ENCODE measurements around the gene ZBTB7C.
A peak's percentile ranks its signal among the peaks of the same experiment; 100 is the strongest.

Gene ZBTB7C

DNA sequence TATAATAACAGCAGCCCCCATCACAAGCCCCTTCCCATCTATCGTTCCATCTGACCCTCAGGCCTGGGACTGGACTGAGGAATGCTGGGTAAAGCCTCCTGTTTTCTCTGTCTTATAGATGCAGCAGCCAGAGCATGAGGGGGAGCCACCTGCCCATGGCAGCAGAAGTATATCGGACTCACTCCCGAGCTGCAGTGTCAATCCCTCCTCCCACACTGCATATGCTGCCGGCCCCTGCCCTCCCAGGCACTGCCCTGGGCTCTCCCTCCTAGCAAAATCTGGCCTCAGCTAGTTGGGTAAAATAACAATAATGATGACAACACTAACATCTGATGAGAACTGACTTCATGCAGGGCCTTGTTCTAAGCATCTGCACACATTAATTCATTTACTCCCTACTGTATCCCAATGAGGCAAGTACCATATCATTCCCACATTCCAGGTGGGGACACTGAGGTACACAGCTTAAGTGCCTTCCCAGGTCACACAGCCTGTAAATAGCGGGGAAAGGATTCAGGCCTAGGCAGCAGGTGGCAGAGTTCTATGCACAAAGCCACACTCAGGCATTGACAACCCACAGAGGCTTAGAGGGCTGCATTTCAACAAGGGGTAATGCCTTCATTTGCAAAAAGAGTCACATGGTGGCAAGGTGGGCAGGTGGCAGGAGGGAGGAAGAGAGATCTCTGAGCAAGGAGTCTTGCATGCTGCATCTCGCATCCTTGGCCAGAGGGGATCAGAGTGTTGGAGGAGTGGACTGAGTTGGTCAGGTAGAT, 190.0 kb downstream of the ZBTB7C start:
- DNase-seq = no peak

DNA sequence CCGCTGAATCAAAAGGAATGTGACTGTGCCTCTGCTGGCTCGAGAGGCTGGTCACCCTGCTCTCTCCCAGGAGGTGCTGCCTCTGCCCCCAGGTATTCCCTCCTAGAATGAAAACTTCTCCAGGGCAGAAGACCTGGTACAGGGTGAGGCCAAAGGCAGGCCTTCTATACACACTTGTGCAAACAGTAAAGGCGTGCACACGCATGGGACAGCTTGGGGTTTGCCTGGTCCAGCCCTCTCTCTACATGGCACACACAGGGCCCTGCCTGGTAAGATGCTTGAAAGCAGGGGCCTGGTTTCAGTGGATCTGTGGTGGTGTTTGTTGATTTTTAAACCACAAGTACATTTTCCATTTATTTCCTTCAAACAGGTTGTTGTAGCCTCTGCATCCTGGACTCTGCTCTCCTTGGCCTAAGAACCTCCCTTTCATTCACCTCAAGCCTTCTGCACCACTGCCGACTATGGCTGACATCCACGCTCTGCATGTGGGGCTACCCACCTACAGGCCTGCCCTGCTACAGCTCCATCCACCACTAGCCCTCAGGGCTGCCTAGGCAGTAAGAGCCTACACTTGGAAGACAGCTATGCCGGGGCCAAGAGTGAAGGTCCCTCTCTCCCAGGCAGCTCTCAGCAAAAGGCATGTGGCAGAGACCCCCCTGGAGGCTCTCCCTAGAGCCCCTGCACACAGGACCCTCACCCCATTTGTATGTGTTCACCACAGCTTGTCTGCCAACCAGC, 190.7 kb downstream of the ZBTB7C start:
- DNase-seq = no peak

DNA sequence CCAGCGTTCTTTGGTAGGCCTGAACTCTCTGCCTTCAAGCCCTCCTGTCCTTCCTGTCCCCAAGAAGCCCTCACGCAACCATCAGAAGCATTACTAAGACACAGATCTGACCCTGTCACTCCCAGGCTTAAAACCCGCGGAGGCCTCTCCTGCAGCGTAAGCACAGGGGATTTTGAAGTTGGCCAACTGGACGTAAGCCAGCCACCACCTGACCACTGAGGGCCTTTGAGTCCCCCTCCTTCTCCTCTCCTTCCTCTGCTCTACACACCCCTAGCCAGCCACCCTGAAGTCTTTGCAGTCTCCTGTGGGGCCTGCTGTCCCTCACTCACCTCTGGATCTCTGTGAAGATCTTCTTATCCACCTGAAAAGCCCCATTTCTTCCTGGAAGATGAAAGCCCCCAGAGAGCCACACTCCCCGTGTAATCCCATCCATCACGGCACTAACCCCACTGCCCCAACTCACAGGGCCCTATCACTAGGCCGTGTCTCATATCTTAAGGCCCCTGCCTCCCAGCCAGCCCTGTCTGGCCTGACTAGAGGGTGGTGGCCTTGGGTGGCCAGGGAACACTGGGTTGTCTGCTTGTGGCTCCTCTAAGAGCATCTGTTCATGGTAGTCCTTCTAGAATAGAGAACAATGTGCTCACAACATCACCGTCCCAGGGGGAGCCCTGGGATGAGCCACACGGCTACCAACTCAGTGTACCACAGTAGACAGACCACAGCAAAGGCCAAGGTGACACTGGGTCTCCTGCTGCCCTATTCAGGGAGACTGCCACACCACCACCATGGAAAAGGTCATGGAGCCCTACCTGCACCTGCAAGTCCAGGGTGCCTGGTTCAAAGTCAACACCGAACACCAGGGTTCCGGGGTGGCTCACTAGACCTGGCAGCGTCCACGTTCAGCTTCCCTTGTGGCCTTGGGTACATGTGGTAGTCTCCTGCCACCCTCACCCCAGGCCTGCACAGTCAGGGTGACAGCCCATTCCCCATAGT, 191.6 kb downstream of the ZBTB7C start:
- no peak for DNase-seq

DNA sequence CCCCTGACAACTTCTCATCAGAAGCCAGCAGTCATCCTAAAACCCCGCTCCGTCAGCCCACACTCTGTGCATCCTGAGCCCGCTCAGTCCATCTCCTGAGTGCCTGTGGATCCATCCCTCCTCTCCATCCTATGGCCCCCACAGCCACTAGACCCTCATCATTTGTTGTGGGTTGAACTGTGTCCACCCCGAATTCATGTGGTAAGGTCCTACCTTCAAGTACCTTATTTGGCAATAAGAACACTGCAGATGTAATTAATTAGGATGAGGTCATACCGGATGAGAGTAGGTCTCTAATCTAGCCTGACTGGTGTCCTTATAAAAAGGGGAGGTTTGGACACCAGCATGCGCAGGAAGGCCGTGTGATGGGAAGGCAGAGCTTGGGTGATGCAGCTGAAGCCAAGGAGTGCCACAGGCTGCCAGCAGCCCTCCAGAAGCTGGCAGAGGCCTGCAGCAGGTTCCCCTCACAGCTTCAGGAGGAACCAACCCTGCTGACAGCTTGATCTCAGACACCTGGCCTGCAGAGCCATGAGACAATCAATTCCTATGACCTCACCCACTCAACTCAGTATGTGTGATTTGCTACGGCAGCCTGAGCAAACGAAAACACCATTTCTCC, 192.4 kb downstream of the ZBTB7C start:
- no peak for DNase-seq

DNA sequence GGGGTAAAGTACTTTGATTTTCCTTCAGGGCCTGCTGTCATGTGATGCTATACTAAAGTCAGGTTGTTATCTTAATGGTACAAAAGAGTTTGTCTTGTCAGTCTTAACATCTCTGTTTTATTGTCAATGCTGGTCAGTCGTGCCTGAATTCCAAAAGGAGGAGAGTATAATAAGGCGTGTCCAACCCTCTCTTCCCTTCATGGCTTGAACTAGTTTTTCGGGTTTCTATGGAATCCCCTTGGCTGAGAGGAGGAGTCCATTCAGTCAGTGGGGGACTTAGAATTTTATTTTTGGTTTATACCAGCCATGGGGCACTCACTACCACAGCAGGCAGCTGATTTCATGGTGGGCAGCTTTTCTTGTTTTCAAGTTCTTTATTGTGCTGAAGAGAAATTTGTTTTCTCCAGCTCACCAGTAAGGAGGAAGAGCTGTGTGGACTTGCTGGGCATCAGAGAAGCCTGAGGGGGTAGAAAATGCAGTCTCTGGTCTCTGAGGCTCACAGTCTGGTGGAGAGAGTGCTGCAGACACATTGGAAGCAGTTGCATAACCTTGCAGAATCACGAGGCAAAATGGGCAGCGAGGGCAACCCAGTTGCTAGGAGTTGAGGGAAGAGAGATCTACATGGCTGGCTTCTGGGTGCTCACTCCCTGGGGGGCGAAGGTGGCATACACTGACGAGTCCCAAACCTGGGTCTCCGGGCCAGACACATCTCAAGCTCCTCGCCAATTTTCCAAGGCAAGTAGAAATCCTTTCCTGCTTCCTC, 193.1 kb downstream of the ZBTB7C start:
- peak in 4 of 56 donors; percentile 19 to 33 (median 22) for DNase-seq

DNA sequence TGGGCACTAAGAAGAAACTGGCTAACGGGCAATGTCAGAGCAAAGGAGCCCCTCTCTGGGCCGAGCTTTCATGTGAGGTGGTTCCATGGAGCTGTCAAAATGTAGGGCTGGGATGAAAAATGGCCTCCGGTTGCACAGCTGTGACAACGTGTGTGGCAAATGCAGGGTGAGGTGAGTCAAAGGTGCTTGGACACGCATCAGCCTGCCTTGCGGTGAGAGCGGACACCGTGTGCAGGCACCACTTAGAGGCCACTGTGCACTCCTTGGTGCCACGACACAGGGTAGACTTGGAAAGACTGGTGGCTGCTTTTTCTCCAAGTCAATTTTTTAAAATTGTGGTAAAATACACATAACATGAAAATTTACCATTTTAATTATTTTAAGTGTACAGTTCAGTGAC, 195.4 kb downstream of the ZBTB7C start:
- no peak for DNase-seq

DNA sequence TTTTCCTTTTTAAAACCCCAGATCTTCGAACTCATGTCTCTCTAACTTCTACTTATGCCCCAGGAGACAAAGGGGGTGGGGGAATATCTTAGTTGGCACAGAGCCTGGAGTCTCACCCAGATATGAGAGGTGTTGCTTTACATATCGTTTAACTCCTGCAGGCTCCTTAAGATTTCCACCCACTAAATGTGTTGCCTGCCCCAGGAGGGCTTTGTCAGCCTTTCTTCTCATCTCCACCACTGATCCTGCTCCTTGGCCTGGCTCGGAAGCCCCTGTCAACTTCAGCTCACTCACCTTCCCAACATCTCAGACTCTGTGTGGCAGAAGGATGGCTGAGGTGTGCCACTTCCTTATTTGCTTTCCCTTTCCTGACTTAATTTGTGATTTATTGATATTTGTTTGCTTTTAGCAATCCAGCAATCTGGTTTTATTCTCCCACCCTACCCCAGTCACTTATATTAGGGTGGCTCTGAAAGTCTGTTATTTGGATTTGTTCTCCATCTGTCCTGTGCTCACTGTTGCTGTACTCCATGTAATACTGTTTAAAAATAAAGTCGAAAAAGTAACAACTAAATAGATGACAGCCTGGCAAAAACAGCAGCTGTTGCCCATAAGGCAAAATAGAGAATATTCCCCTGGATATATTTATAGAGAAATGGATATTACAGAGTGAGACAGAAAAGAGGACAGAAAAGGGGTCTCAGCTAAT, 200.6 kb downstream of the ZBTB7C start:
- no peak for DNase-seq

DNA sequence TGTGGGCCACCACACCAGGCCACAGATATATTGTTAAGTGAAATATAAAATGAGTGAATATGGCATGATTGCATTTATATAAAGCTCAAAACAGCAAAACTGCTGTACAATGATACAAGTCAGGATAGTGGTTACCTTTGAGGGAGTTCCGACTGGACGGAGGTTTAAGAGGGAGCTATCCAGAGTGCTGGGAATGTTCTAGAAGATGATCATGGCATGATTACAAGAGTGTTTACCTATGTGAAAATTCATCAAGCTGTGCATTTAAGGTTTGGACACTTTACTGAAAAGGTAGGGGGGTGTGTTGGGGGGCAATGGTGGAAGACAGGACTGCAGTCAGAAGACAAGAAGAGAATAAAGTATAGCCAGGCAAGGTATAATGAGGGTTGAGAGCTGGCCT, 201.4 kb downstream of the ZBTB7C start:
- DNase-seq = no peak

DNA sequence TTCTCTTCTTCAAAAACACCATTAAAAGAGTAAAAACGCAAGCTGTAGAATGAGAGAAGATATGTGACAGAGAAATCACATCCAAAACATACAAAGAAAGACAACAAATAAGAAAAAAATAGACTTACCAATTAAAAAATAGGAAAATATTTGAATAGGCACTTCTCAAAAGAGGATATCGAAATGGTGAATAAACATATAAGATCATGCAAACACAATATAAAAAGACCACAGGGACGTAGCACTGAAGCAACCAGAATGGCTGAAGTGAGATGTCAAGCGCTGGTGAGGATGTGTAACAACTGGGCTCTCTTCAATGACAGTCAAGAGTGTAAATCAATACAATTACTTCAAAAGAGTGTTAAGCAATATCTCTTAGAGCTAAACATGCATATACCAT, 202.3 kb downstream of the ZBTB7C start:
- no peak for DNase-seq

DNA sequence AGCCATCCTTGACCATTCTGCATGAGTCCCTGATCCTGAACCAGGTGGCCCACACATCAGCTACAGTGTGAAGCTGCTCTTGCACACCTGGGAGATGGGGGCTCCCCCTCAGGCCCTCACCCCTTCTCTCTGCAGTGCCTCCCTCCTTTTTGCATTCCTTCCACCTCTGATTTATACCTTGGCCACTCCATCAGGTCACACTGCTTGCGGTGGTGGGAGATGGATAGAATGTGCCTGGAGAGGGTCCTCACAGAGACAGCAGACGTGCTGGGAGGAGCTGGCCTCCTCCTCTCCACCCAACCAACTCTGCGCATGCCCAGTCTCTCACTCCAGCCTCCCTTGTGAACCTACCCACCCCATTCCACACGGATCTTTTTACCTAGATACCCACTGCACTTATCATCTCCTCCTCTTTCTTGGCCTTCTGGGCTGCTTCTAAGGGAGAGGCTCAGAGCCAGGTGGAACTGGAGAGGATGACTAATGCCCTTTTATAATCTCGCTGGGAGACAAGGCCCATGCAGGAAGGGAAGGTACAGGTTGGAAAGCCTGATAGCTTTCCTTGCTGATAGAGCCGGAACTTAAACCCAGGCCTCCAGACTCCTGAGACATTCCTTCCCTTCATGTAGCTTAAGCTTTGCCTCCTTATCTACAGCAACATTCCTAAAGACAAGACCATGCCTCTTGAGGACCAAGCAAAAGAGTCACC, 205.1 kb downstream of the ZBTB7C start:
- DNase-seq = no peak

DNA sequence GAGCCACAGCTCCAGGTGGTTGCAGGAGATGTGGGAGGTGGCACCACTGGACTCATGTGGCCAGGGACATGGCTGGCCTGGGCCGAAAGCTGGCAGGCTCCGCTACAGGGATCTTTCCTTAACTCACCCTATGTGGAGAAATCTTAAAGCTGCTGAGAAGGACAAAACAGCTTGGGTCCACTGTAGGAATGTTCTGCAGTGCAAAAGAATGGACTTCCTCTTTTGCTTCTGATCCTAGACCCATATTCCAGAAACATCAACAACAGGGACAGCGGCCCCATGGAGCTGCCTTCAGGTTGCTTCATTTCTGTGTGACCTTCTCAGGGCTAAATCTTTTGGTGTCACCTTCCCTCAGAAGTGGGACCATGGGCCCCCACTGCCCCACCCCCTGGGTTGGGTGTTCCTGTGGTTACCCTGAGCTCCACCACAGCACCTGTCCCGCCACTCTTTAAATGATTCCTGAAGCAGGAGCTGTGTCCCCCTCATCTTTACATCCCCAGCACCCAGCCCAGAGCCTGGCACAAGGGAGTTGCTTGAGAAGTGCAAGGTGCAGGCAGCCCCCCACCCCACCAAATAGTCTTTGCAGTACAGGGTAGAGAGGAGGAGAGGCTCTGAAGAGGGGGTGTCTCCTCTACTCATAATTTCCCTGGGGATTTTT, 205.8 kb downstream of the ZBTB7C start:
- no peak for DNase-seq

DNA sequence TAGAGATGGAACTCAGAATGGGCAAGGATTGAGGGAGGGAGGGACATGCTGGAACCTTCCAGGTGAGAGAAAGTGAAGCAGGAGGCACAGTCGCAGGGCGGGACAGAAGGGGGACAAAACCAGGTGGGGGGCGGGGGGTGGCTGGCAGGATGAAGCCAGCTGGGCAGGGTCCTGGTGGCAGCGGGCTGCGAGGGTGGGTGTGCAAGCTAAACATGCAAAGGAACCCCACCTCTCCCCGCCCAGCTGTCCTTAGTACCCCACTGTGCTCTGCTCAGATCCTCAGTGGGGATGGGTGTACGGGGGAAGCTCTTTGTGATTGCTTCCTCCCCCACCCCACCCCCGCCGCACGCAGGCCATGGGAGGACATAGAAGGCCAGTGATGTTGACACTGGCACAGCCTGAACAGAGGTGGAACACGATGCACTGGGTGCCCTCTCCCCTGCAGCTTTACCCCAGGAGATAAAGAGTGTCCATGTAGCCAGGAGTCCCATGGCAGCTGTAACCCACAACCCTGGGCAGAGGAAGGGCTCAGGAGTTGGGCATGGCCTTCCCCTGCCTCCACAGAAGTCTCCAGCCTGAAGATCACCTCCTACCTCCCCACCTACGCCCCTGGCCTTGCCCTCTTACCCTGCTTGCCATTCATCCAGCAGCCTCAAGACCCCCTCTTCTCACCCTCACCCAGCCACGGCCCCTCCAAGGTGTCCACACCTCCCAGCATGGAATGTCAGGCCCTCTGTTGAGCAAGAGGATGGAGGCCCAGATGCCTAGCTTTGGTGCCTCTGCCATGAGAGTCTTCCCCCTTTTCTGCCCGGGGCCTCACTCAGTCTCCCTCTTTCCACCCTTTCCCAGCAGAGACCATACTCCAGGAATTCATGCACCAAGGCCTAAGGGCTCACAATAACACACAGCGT, 206.6 kb downstream of the ZBTB7C start:
- DNase-seq = no peak

DNA sequence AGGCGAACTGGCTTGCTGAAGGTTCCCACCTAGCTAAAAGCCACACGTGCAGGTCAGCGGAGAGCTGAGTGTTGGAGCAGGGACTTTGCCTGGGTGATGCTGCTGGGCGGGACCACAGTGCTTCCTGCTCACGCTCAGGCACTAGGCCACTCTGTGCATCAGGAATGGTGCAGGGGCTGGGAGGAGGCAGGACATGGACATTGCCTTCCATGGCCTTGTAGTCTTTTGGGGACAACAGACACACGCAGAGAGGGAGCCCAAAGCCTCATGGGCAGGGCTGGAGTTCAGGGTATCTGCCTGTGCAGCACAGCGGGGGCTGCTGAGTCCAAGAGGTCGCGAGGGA, 207.2 kb downstream of the ZBTB7C start:
- no peak for DNase-seq

DNA sequence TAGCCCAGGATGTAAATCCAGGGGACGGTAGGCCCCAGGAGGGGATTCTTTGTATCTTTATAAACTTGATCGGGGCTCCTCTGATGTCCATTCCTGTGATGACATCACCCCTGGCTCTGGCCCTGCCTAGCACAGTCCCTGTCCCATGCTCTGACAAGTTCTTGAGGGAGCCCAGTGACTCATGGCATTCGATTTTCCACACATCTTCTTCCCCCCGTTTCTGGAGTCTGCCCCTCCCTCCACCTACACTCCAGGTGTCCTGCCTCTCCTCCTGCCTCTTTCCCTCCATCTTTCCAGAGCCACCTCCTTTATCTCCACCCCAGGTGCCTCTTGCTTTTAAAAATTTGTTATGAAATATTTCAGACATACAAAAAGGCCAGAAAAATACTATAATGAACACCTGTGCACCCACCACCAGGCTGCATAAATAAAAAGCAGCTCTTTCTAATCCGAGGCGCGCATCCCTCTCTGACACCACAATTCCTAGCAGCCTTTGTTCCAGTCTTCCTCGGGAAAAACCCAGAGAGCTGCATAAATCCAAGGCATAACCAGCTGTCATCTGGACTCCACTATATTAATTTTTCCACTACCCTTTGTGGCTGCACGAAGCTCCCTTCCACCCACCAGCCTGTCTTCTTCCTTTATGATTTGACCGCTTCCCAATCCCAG, 207.7 kb downstream of the ZBTB7C start:
- no peak for DNase-seq

DNA sequence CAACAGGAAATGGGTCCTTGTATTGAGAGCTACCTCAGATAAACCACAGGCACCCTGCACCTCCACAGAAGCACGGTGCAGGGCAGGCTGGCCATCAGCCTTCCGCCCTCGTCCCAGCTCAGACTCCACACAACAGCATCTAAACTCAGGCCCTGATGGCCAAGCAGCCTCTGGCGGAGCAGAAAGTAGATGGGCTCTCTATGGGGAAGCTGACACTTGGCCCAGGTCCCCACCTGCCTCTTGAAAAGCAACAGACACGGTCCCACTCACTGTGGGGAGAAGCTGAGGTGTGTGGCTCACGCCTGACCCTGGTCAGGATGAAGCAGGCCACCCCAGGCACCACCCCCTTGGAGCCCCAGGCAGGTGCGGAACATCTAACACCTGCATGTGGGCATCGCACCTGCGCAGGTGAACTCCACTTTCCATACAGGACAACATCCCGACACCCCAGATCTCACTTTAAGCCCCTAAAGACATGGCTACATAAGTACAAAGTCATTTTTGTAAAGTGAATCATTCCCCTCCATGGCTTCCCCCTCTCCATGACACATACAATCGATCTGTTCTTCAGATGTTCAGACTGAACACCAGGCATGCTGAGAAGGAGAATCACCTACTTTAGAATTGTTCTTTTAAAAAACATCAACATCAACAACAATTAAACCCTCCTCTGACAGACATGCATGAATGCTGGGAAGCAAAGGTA, 208.4 kb downstream of the ZBTB7C start:
- no peak for DNase-seq

DNA sequence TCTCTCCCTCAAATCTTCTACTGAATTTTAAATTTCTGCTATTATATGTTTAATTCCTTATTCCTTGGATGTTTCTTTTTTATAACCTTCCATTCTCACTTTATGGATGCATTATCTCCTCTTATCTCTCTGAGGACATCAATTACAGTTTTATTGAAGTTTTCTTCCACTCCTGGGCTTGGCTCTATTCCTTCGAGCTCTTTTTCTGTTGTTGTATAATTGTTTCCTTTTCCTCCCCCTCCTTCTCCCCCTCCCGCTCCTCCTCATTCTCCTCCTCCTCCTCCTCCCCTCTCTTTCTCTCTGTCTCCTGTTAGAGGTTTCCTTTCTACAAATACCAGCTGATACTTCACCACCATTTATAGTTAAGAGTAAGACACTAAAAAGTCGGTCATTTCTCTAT, 209.8 kb downstream of the ZBTB7C start:
- no peak for DNase-seq
